ENCODE measurements around the gene FKBP9. TPM values are rescaled to one million over a fixed set of nuclear protein-coding genes. Genes with fewer than 3 reads are reported as not detected.

Gene FKBP9
- total and polyA plus RNA-seq, 2 donors (not counting 3 experiments of a cell fraction or from before 2014, with no cell fraction given), result 88.7 to 124 TPM

DNA sequence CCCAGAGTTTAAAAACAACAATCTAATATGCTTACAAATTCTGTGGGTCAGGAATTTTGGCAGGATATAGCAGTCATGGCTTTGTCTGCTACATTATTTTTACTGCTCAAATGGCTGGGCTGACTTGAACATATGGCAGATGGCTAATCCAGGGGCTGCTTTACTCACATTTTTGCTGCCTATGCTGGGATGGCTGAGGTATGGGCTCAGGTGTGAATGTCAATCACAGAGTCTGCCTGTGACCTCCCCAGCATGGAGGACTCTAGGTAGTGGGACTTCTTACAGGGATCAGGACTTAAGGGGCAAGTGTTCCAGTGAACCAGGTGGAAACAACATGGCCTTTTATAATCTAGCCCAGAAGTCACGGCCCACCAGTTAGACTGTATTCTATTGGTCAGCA, 4.4 kb upstream of the FKBP9 start:
- H3K79me2 ChIP-seq (ENCODE audit: control insufficient read depth, insufficient read depth, low read length), result no peaks in the 10 kb centered on the region
- intact Hi-C loops (cut with micrococcal nuclease), result no loop called here
- no peaks in the 10 kb centered on the region for H3K9me1 ChIP-seq (replicated peaks; ENCODE audit: control insufficient read depth, extremely low read depth, insufficient read depth, low read length)
- DNase-seq (ENCODE audit: low read depth, low spot score) (no peak), FAIRE-seq (no peak)
- ChIA-PET CTCF (no interaction called here), POLR2A (no interaction called here)
- dilution Hi-C loops (cut with MboI; ENCODE audit: extremely low pct_ligation_motif_present, low sequenced_read_pairs), result no loop called here
- no peak overlapping the region for H3K4me2 ChIP-seq (ENCODE audit: insufficient read depth, low read length)
- H4K20me1 ChIP-seq (replicated peaks; ENCODE audit: control insufficient read depth, extremely low read depth, insufficient read depth, low read length), result no peaks in the 10 kb centered on the region
- no peaks in the 10 kb centered on the region for H3K27me3 ChIP-seq (ENCODE audit: control insufficient read depth in 2 of 2, insufficient read depth in 2 of 2, low read length in 2 of 2)
- TF ChIP-seq EZH2 (IDR thresholded peaks at IDR 0.05; ENCODE audit: borderline replicate concordance, low read depth, low read length, severe bottlenecking) (no peak), JUN (IDR thresholded peaks at IDR 0.05; ENCODE audit: borderline replicate concordance, insufficient read depth, insufficient read length, low read depth) (no peak), FOS (IDR thresholded peaks at IDR 0.05; ENCODE audit: borderline replicate concordance, insufficient read depth, low read length) (no peak), MYC (IDR thresholded peaks at IDR 0.05; ENCODE audit: low read depth, low read length) (no peak), POLR2AphosphoS5 (IDR thresholded peaks at IDR 0.05; ENCODE audit: insufficient read depth, low read depth, low read length) (no peak), POLR2A (IDR thresholded peaks at IDR 0.05; ENCODE audit: low read depth, low read length) (no peak), GATA2 (IDR thresholded peaks at IDR 0.05; ENCODE audit: insufficient read depth, insufficient read length, low read depth, low read length) (no peak)
- TF ChIP-seq, protein P1, sequence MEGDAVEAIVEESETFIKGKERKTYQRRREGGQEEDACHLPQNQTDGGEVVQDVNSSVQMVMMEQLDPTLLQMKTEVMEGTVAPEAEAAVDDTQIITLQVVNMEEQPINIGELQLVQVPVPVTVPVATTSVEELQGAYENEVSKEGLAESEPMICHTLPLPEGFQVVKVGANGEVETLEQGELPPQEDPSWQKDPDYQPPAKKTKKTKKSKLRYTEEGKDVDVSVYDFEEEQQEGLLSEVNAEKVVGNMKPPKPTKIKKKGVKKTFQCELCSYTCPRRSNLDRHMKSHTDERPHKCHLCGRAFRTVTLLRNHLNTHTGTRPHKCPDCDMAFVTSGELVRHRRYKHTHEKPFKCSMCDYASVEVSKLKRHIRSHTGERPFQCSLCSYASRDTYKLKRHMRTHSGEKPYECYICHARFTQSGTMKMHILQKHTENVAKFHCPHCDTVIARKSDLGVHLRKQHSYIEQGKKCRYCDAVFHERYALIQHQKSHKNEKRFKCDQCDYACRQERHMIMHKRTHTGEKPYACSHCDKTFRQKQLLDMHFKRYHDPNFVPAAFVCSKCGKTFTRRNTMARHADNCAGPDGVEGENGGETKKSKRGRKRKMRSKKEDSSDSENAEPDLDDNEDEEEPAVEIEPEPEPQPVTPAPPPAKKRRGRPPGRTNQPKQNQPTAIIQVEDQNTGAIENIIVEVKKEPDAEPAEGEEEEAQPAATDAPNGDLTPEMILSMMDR (IDR thresholded peaks at IDR 0.05; ENCODE audit: extremely low read depth in 1 of 2, insufficient read depth in 1 of 2, low read depth in 1 of 2, low read length in 2 of 2), result no peak
- TF ChIP-seq, protein P2, sequence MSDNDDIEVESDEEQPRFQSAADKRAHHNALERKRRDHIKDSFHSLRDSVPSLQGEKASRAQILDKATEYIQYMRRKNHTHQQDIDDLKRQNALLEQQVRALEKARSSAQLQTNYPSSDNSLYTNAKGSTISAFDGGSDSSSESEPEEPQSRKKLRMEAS (IDR thresholded peaks at IDR 0.05; ENCODE audit: insufficient read depth, insufficient read length), result no peak
- no peak overlapping the region for H2AFZ ChIP-seq (ENCODE audit: low read depth, low read length)
- peaks cover 5% of the 10 kb centered on the region for H3K9me3 ChIP-seq (replicated peaks; ENCODE audit: control insufficient read depth, insufficient read depth, low read length)
- BruUV-seq (replicated peaks), result no TSS peak
- H3K9ac ChIP-seq (replicated peaks; ENCODE audit: extremely low read depth, insufficient read depth, low read length), result no peak overlapping the region
- no peak overlapping the region for H3K27ac ChIP-seq (ENCODE audit: insufficient read depth, low read depth, low read length)
- H3K4me1 ChIP-seq (ENCODE audit: control insufficient read depth, extremely low read depth, insufficient read depth, low read length), result peaks cover under 1% of the 10 kb centered on the region
- H3K36me3 ChIP-seq (ENCODE audit: control insufficient read depth in 2 of 2, extremely low read depth in 1 of 2, insufficient read depth in 2 of 2, low read length in 2 of 2), result no peaks in the 10 kb centered on the region
- no peak overlapping the region for H3K4me3 ChIP-seq (replicated peaks in 1 of 3; ENCODE audit: insufficient read depth in 1 of 3, low read depth in 1 of 3, low read length in 3 of 3)

Data from endothelial cell of umbilical vein (primary cell).